ENCODE data around the gene TBX4.

TBX4 gene

GRCh38 chr17:61465550-61466237, 13.5 kb downstream of the TBX4 start:
- no peak for DNase-seq (ENCODE audit: low read depth, low spot score)

DNA sequence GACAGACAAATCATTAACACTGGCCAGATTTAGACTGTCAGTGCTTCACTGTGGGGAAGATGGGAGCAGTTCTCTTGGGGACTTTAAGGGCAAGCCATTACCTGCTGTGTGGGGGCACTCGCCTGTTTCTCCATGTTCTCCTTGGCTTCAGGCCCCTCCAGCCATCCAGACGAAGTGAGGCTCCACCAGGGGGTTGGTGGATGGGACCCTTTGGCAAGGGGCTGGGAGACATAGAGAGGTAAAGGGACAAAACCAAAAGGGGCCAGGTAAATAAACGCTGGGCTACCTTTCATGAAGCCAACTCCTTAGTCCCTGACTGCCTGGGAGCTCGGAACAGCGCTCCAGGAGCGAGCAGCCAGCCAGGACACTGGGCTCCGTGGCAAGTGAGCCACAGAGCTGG, 14.0 kb downstream of the TBX4 start:
- no peak for DNase-seq (ENCODE audit: low read depth, low spot score)

DNA sequence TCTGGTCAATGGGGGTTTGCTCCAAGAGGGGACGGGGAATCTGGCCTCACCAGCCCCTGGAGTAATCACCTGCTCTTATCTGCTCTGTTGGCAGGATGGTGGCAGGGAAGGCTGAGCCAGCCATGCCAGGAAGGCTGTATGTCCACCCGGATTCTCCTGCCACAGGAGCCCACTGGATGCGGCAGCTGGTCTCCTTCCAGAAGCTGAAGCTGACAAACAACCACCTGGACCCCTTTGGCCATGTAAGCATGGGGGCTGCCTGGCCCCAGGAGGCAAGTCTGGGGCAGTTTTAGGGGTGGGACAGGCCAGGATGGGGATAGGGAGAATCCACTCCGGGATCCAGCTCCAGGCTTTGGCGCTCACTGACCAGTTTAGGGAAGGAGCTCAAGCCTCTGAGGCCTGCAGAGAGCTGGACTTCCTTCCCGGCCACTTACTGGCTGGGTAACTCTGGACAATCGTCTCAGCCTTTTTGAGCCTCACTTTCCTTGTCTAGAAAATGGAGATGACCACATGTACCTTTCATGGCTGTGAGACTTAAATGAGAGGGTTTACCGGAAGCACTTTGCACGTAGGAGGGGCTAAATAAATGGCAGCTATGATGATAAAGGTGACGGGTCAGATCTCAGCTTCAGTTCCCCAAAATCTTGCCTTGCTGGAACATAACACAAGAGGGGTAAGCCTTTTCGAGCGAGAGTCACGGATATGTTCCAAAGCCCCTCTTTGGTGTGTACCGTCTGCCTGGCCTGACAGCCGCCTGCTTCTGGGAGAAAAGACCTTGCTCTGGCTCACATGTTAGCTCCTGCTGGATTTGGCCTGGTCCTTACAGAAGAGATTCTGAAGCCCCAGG, 15.4 kb downstream of the TBX4 start:
- no peak for DNase-seq (ENCODE audit: low read depth, low spot score)

GRCh38 chr17:61468263-61468907, 16.2 kb downstream of the TBX4 start:
- no peak for DNase-seq (ENCODE audit: low read depth, low spot score)

DNA sequence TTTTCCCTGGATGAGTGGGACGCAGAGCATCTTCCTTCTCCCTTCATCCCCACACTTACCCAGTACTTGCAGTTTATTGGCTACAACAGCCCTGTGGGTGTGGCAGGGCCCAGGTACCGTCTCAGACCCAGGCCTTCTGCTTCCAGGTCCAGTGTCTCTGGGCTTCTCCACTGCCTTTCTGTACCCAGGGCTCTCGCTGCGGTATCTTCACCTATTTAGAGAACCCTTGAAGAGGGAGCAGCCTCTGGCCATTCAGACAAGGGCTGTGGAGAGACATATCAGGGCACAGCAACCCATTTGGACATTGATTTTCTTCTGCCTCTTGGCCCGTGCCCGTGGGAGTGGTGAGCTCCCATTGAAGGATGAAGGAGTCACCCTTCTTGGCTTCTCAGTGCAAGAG, 17.3 kb downstream of the TBX4 start:
- no peak for DNase-seq (ENCODE audit: low read depth, low spot score)

DNA sequence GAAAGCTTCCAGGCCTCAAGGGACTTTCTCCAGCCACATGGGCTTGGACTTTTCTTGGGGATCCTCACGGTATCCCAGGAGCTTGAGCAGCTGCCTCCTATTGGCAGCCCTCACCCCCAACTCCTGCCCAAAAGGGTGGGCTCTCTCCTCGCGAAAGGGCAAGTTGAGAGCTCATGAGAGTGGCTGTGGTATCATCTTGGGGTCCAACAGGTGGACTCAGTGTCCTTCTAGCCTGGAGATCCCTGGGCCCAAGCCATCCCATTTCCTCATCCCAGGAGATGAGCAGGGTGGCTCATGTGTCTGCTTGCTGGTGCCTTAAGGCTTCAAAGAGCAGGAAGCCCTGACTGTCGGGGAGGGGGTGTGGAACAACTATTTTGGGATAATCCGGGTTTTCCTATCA, 17.7 kb downstream of the TBX4 start:
- no peak for DNase-seq (ENCODE audit: low read depth, low spot score)

DNA sequence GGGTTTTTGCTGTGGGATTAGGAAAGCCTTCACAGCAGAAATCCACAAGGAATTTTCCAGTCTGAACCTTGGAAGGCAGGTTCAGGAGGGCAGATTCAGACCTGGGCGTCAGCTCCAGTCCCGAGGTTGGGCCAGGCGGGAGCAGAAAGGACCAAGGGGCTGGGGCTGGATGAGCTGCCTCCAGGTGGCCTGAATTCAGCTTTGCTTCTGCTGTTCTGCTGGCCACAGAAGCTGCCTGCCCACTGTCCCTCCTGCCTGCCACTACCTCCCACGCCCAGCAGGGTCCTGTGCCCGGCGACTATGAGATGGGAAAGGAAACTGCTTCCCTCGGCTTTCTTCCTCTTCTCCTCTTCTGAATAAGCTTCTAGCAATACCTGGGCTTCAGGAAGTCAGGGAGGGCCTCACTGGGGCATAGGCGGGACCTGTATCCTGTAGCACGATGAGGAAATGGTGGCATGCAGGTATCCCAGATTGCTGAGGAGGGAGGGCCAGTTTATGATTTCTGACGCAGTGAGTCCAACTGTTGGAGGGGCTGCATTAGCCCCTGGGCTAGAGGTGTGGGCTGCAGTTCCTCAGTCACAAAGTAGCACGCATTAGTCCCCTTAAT, 18.4 kb downstream of the TBX4 start:
- no peak for DNase-seq (ENCODE audit: low read depth, low spot score)

DNA sequence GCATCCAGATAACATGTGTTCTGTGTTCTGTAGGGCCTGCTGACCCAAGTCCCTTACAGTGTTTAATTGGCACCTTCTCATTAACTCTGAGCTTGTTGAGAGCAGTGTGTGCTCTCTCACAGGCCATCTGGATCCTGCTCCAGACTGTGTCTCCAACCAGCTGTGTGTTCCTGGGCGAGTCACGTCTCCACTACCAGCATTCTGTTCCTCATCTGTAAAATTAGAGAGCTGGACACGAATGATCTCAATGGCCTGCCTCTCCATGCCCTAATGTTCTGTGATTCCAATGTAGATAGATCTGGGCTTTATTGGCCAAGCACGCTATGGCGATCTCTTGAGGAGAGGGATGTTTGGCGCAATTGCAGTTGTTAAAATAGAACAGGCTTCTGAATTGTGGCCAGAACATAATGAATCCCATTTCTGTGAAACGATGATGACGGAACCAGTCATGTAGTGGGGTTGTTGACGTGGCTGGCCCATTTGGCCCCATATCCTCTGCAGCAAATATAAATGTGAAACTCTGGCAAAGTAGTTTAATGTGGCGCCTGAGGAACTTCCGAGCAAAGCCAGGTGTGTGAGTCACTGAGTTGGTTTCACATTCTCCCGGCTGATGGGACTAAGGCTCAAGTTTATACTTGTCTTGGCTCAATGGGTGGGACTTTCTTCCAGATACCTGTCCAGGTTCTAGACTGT, 22.2 kb downstream of the TBX4 start:
- DNase-seq (ENCODE audit: low read depth, low spot score), result no peak

GRCh38 chr17:61474934-61475333, 22.7 kb downstream of the TBX4 start:
- no peak for DNase-seq (ENCODE audit: low read depth, low spot score)

GRCh38 chr17:61475726-61476125, 23.5 kb downstream of the TBX4 start:
- no peak for DNase-seq (ENCODE audit: low read depth, low spot score)

DNA sequence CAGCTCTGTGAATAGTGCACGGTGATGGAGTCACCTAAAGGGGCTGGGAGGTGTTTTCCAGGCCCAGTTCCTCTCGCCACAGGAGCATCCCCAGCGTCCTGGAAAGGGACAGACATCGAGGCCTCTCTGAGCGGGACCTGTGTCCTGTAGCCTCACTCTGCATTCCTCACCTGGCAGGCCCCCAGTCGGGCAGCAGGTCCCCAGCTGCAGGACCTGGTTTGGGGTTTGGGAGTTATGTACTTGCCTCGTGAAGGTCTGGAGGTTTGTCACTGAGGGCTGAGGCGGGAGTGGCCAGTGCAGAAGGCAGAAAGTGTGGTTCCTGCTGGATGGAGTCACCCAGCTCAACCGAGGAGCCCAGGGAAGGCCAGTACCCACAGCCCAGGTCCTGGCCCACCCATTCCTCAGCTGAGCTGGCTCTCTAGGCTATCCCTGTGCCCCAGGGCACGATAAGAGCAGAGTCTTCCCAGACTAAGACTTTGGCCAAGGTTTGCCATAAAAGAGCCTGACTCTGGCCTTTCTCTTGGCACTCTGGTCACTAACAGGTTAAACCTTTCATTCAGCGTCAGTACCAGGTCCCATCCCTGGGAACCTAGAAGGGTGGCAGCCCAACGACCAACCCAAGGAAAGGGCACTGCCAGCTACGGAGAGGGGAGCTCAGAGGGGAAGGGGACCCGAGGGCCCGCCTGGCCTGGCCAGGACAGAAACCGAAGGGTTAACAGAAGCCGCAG, 24.4 kb downstream of the TBX4 start:
- DNase-seq (ENCODE audit: low read depth, low spot score), result no peak

- no peak for DNase-seq (ENCODE audit: low read depth, low spot score)
Measured at GRCh38 chr17:61477204-61477834, 25.1 kb downstream of the TBX4 start.

- DNase-seq (ENCODE audit: low read depth, low spot score), result no peak
Measured at GRCh38 chr17:61478026-61478789, 26.0 kb downstream of the TBX4 start.

DNA sequence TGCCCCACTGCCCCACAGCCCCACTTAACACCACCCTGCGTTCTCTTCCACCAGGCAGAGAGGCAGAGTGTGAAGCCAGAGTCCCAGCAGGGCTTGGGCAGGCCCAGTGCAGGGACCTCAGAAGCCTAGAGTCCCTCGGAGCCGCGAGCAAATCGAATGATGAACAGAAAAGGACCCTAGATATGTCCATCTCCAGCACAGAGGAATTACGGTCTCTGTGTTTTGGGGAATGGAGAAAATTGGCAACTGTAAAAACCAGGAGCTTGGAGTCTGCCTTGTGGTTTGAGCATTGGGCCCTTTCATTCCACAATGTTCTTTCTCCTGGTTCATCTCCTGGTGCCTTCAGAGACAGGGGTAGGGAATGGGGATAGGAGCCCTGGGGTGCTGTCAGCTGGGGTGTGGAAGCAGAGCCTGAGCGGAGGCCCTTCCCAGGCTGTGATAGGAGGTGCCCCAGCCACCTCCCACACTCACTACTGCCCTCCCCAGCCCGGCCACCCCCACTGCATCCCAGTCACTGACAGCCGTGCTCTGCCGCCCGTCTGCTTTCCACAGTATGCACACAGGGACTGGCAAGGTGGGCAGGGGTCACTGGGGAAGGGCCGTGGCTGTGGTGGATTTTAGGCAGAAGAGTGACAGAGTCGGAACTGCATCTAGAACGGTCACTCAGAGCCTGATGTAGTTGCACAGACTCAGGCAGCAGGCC, 26.7 kb downstream of the TBX4 start:
- DNase-seq (ENCODE audit: low read depth, low spot score), result no peak

- no peak for DNase-seq (ENCODE audit: low read depth, low spot score)
Measured at GRCh38 chr17:61479493-61480413, 27.5 kb downstream of the TBX4 start.

- no peak for DNase-seq (ENCODE audit: low read depth, low spot score)
Measured at GRCh38 chr17:61480414-61480807, 28.2 kb downstream of the TBX4 start.

GRCh38 chr17:61481421-61481820, 29.2 kb downstream of the TBX4 start:
- DNase-seq (ENCODE audit: low read depth, low spot score), result no peak

DNA sequence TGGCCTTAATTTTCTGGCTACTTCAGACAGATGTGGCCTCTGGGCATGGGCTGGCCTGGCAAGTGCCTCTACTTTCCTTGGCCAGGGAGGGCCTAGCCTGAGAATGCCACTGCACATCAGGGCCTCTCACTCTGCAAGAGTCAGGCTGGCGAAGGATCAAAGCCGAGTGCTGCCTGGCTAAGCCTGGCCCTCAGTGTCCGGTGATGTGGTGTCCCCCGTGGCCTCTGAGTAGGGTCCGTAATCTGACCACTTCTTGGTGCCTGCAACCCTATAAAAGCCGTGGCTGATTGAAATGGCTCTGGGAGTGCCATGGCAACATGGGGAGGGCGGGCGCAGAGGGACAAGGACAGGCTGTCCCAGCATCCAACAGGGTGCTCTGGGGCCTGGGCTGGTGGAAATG, 30.2 kb downstream of the TBX4 start:
- DNase-seq (ENCODE audit: low read depth, low spot score), result no peak
